NK-92 treated with Interleukin-12 subunit alpha and Interleukin-12 subunit beta, amount 100 ng/mL, for 24 hours (cell line): ENCODE data around the gene CHN1.

Experiments used
- DNase-seq: peaks from one replicate; lab custom pipeline; 2025; lab: John Stamatoyannopoulos, UW

CHN1 gene

GRCh38 chr2:175009917-175010621 is 4.9 kb upstream of the CHN1 start:
- no peak for DNase-seq

GRCh38 chr2:175008801-175009495 is 3.8 kb upstream of the CHN1 start:
- DNase-seq, result no peak

DNA sequence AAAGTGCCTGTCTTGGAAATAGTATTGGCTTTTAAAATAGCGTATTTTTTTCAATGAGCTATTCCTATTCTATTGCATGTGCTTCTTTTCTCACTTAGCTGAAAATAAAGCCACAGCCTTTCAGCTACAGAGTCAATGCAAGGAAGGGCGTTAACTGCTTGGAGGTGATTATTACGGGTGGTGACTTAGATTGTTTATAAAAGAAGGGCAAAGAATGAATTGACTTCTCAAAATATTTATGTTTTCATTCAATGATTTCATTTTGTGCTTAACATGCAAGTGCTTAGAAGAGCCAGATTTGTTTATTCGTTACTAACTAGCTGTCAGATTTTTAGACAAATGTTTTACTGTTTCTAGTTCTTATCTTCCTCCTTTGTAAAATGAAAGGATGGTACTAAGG is 2.8 kb upstream of the CHN1 start:
- no peak for DNase-seq

GRCh38 chr2:175007510-175007909 is 2.3 kb upstream of the CHN1 start:
- DNase-seq, result no peak

GRCh38 chr2:175006281-175006680 is 1.1 kb upstream of the CHN1 start:
- no peak for DNase-seq

GRCh38 chr2:175005733-175006264 is 618 bp upstream of the CHN1 start:
- no peak for DNase-seq

DNA sequence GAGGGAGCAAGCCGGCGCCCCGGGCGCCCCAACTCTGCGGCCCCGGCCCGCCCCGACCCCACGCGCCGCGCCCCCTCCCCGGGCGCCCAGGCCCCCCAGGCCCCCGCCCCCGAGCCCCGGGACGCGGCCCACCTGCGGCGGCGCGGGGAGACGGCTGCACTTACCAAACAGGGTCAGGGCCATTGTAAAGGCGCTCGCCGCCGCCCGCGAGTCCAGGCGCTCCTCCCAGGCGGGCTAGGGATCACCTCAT is 526 bp downstream of the CHN1 start:
- no peak for DNase-seq

DNA sequence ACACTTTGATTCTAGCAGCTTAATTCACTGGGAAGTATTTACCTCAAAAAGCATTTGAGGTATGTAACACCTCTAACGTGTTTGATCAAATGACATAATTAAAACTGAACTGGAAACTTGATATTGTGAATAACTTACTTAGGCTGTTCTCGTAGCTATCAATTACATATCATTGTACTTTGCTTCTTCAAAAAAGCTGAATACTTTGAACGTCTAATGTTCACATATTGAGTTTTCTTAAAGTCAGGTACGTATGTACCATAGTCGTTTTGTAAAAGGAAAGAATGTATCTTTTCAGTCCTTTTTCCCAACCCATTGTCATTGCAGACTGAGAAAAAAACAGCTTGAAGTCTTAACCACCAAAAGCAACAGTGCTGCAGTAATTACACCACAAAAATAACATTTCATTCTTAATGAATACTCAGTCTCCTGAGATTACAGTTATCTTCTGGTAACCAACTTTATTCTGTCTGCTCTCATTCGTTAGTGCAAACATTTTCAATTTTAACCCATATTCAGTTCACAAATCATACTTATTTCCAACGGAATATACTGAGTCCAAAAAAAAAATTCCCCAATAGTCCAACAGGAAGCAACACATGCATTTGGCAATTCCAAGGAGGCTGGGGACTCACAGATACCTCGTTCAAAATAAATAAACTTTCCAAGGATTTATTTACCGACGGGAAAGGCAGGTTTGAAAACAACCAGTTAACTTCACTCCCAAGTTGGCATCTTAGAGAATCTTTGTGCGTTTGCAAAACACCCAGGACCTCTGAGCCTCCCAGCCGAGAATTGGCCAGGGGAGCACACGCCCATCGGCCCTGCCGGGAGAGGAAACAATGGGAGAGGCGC is 1.1 kb downstream of the CHN1 start:
- DNase-seq, result no peak

DNA sequence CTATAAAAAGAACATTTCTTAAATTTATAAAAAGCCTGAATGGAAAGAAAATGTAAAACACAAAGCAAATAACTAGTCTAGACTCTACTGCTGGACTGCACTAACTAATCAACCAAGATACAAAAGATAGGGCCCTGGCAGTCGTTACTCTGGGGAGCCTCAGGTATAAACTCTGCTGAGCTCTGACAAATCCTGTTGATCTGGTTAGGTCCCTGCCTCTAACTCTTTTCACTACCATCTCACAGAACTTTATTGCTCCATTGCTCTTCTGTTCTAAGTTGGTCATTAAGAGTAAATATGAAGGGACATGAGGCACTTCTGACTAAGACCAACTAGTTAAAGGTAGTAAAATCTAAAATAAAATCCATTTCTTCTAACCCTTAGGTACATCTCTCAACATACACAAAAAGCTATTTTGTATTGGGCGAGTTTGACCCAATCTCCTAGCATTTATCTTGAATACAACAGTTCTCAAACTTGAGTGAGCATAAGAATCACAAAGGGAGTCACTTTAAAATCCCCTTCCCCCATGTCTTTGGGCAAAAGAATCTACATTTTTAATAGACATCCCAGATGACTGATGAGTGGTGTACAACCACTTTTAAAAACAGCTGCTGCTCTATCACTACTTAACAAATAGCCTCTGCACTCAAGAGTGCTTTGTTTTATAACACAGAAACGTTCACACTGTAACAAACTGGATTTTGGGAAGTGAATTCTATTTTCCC is 2.5 kb downstream of the CHN1 start:
- DNase-seq, result no peak

GRCh38 chr2:175001566-175001965 is 3.6 kb downstream of the CHN1 start:
- DNase-seq, result no peak

DNA sequence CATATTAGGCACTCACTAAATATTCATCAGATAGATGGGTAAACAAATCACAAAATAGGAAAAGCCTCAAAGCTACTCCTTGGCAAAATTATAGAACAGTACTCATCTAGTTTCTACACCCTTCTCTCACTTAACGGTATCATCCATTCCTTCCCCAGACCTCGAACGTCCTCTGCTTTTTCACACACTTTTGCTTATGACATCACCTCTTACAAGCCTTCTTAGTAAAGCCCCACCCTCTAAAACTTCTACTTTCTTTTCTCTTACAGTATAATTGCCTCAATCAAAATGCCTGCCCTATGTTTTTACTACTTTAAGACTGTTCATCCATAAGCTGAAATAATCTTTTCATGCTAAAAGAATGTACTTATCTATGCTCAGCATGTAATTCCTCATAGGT is 8.1 kb downstream of the CHN1 start:
- DNase-seq, result no peak

GRCh38 chr2:174996622-174997021 is 8.6 kb downstream of the CHN1 start:
- DNase-seq, result no peak

DNA sequence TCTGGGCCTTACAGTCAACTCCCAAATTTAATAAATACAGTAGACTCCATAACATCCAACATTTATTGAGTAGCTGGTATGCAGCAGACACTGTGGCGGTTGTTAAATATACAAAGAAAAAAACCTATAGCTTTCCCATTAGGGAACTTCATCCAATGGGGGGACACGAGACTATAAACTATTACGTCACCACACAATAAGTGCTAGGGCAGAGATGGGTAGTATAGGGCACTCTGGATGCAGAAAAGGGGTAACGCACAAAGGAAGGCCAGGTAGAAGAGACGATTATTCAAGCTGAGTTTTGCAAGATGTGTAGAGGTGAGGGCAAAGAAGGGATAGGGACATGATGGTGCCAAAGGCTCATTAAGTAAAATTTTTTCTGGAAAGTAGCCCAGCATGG is 10.8 kb downstream of the CHN1 start:
- DNase-seq, result no peak

DNA sequence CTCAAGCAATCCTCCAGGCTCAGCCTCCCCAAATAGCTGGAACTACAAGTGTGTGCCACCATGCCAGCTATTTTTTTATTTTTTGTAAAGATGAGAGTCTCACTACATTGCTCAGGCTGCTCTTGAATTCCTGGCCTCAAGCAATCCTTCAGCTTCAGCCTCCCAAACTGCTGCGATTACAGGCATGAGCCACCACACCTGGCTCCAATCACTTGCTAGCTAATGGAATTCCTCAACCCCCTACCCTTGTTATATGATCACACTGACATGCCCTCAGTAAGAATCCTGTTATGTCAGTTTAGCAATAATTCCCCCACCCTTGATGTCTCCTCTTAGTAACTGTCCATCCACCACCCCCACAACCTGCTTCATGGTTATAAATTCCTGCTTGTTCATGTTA is 12.3 kb downstream of the CHN1 start:
- no peak for DNase-seq

- no peak for DNase-seq
Observed at GRCh38 chr2:174985614-174986013, 19.6 kb downstream of the CHN1 start.

- DNase-seq, result no peak
Observed at GRCh38 chr2:174984561-174984960, 20.6 kb downstream of the CHN1 start.

DNA sequence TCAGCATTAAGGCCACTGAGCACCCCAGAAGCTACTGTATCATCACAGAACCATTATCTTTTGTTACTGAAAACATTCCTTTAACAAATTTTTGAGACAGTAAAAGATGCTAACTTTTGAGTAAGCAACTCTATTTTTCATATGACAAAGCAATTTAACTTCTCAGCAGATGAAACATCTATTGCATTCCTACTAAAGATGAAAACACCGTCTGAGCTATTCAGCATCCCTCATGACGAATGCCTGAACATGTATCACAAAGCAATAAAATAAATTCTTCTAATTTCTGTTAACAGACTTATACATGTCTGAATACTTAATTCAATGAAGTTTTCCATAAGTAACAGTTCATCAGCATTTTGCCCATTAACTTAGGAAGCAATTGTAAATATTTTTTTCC is 23.9 kb downstream of the CHN1 start:
- DNase-seq, result no peak

- no peak for DNase-seq
Observed at GRCh38 chr2:174979996-174980395, 25.2 kb downstream of the CHN1 start.

DNA sequence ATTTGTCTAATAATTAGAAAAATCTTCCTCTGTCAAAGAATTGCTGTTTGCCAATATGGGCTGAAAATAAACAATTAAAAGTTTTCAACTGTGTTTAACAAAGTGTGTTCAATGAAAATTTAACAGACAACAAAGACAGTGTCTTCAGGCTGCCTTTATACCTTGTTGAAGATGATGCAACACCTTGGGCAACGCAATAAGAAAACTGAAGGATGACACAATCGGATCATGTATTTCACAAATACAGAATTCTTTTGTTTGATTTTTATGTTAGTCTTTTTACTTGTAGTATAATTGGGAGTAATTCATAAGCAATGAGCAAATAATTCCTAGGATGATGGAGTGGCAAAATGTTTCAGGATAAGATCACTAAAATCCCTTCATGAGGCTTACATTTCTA is 27.8 kb downstream of the CHN1 start:
- no peak for DNase-seq

DNA sequence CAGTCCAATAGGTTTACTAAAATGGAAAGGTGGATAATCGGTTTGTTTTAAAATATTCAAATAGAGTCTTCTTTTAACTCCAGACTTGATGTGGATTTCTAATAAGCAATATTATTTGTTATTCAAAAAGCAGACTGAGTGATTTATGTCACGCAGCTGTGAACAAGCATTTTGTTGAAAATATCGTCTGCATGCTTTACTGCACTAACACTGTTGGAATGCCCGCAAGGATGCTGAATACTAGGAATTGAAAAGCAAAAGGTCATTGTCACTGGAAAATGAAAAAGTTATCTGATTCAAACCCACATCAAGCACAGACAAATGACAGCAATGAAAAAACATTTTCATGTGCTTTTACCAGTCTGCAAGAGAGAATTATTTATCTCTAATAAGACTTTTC is 31.1 kb downstream of the CHN1 start:
- DNase-seq, result no peak

- no peak for DNase-seq
Observed at GRCh38 chr2:174972924-174973323, 32.3 kb downstream of the CHN1 start.
